GM18873 (cell line): ENCODE data around the gene FRMPD3.

Source experiments
- ATAC-seq: cut with Tn5 transposase; IDR thresholded peaks from one replicate; pipeline ENCODE4 v1.9.1; 2021; ENCODE audit warnings: mild to moderate bottlenecking, moderate library complexity, moderate number of reproducible peaks; ENCODE audit not compliant: unreplicated experiment, low FRiP score

The FRMPD3 gene

DNA sequence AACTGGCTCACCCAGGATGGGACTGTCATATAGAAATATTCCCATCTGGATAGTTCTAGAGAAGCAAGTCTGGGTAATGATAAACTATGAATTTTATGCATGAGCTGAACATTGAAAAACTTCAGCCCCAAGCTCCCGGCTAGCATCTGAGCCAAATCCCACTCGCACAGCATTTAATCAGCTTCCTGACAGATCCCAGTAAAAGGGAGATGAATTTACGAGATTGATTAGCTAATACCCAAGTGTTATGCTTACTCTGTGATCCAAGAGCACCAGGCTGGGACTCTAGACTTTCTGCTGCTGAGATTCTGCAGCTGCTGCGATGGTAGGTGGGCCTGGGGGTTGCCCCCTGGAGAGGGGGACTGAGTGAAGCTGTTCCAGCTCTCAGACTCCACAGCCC, 28.0 kb downstream of the FRMPD3 start:
- no peak for ATAC-seq

DNA sequence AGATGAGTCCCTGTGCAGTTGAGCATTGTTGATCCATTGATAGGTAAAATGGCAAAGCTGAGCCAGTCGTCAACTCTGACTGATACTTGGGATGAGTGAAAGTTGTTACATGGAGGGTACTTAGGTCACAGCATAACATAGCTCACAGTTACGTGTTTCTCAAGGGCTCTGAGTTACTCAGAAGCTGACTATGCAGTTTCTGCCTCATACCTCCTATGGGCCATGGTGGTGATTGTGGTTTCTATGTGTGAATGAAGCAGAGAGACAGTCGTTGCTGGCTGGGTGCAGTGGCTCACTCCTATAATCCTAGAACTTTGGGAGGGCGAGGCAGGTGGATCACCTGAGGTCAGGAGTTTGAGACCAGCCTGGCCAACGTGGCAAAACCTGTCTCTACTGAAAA, 30.8 kb downstream of the FRMPD3 start:
- ATAC-seq, result no peak

- ATAC-seq, result no peak
Measured at GRCh38 chrX:107482046-107482445, 32.6 kb downstream of the FRMPD3 start.

DNA sequence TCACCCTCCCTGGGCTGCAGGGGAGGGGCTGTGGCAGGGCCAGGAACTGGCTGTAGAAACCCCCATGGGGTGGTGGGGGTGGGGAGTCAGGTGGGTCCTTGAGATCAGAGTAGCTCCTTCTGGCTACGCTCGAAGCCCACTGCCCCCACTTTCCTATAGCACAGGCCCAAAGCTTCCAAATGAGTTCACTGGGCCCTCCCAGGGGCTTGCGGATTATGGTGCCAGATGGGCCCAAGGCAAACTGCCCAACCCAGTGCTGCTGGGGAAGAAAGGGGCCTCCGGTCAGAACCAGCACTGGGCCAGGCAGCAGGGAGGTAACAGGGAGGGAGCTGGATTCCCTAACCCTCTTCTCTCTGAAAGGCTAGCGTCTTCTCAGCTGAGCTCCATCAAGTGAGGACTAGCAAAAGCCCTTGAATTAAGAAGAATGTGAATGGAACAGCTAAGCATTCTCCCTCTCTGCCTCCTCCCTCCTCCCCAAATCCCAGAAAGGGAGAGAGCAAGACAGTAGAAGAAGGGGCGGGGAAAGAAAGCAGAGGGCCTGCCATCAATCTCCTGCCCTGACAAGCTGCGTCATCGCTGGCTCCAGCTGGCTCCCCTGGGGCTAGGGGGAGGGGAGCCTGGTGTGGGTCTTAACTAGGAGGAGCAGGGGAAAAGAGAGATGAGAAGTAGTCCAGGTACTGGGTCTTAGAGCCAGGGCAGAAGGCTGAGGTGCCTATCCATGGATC, 34.7 kb downstream of the FRMPD3 start:
- no peak for ATAC-seq

- no peak for ATAC-seq
Measured at GRCh38 chrX:107485013-107485412, 35.6 kb downstream of the FRMPD3 start.

- ATAC-seq, result no peak
Measured at GRCh38 chrX:107493141-107493540, 43.7 kb downstream of the FRMPD3 start.

GRCh38 chrX:107496786-107497185, 47.3 kb downstream of the FRMPD3 start:
- no peak for ATAC-seq
